ENCODE data around the gene MAPKAPK2.

DNA sequence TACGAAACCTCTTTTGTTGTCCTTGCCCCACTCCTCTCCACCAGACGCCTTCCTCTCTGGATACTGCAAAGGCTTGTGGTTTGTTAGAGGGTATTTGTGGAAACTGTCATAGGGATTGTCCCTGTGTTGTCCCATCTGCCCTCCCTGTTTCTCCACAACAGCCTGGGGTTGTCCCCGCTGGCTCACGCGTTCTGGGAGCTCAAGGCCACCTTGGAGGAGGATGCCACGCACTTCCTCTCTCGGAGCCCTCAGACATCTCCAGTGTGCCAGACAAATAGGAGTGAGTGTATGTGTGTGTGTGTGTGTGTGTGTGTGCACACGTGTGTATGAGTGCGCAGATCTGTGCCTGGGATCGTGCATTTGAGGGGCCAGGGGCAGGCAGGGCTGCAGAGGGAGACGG, 48.3 kb downstream of the MAPKAPK2 start:
- TF ChIP-seq CTCF (IDR thresholded peaks at IDR 0.05; ENCODE audit: poor library complexity) = no peak
- TF ChIP-seq EZH2 (IDR thresholded peaks at IDR 0.05; ENCODE audit: borderline replicate concordance) = no peak

Measured in hepatocyte (in vitro differentiated cells).